Stimulated activated naive CD8-positive, alpha-beta T cell treated with anti-CD3 and anti-CD28 coated beads, Interleukin-15, Interleukin-2, amounts not matched to agents 100 U/mL and 50 U/mL, for 24 hours (primary cell): ENCODE results near the gene VCL.
"Not testable (repeated sequence)": the region's sequence is repeated elsewhere in the genome, so short reads cannot be mapped to it uniquely, and the experiment has no call there.

Experiments used
- ATAC-seq: fragments of 150-1000 bp; cut with Tn5 transposase; one replicate; pipeline ENCODE4 v1.10.0; 2021
- DNase-seq: peaks from one replicate; pipeline ENCODE4 v3.0.0; 2021

The VCL gene

GRCh38 chr10:73971636-73972354 lies 26.1 kb upstream of the VCL start:
- no peak for ATAC-seq

GRCh38 chr10:73973427-73973826 lies 24.5 kb upstream of the VCL start:
- ATAC-seq (no peak), DNase-seq (no peak)

More at GRCh38 chr10:73971636-73972354, 26.1 kb upstream of the VCL start:
- no peak for DNase-seq

GRCh38 chr10:73974309-73974946 lies 23.5 kb upstream of the VCL start:
- ATAC-seq = no peak
- no peak for DNase-seq

GRCh38 chr10:73975388-73975787 lies 22.5 kb upstream of the VCL start:
- DNase-seq (no peak), ATAC-seq (no peak)

GRCh38 chr10:73979141-73979808 lies 18.6 kb upstream of the VCL start:
- DNase-seq = no peak
- ATAC-seq = no peak

- ATAC-seq = no peak
- no peak for DNase-seq
Observed at GRCh38 chr10:73979809-73980433, 18.0 kb upstream of the VCL start.

GRCh38 chr10:73981812-73982211 lies 16.1 kb upstream of the VCL start:
- ATAC-seq (no peak), DNase-seq (no peak)

GRCh38 chr10:73983096-73984047 lies 14.5 kb upstream of the VCL start:
- no peak for ATAC-seq
- DNase-seq = no peak

- DNase-seq (no peak), ATAC-seq (no peak)
Observed at GRCh38 chr10:73989594-73990150, 8.2 kb upstream of the VCL start.

GRCh38 chr10:73991203-73991883 lies 6.6 kb upstream of the VCL start:
- no peak for ATAC-seq
- DNase-seq = no peak

GRCh38 chr10:73991884-73992245 lies 6.1 kb upstream of the VCL start:
- ATAC-seq (peak; percentile 96), DNase-seq (peak; percentile 76)

- ATAC-seq (peak; percentile 7), DNase-seq (peak; percentile 17)
Observed at GRCh38 chr10:73992899-73993788, 4.8 kb upstream of the VCL start.

- ATAC-seq = no peak
- DNase-seq = no peak
Observed at GRCh38 chr10:73995035-73995358, 2.9 kb upstream of the VCL start.

- ATAC-seq (peak; percentile 31), DNase-seq (no peak)
Observed at GRCh38 chr10:73997461-73997786, 492 bp upstream of the VCL start.

- ATAC-seq (no peak), DNase-seq (peak; percentile 24)
Observed at GRCh38 chr10:73998623-73998928, 660 bp downstream of the VCL start.

GRCh38 chr10:73998929-73999691 lies 1.2 kb downstream of the VCL start:
- ATAC-seq (no peak), DNase-seq (peak; percentile 22)

- no peak for DNase-seq
- no peak for ATAC-seq
Observed at GRCh38 chr10:73999703-74000102, 1.8 kb downstream of the VCL start.

- not testable (repeated sequence) for ATAC-seq, DNase-seq
Observed at GRCh38 chr10:74000244-74000643, 2.3 kb downstream of the VCL start.

GRCh38 chr10:74000892-74001669 lies 3.2 kb downstream of the VCL start:
- ATAC-seq (no peak), DNase-seq (no peak)
